H1 (cell line): ENCODE data around the gene C11orf42. TPM values are rescaled to one million over a fixed set of nuclear protein-coding genes. Genes with fewer than 3 reads are reported as not detected.

Experiments used
- CTCF ChIA-PET: fragments of 300-600 bp; sonication (Branson Sonifier 250); formaldehyde crosslinking; loops from one replicate; lab custom pipeline; 2021; ENCODE audit not compliant: partially characterized antibody; lab: Charles Lee
- POLR2A ChIA-PET: fragments of 300-600 bp; sonication (Branson Sonifier 250); formaldehyde crosslinking; loops from one replicate; lab custom pipeline; 2021; ENCODE audit warnings: inconsistent platforms; ENCODE audit not compliant: partially characterized antibody; lab: Charles Lee
- DNase-seq, 2 experiments: peaks; one replicate each; pipeline versions ENCODE4 v3.0.0 to v3.0.0-alpha.2; 2010 to 2022; ENCODE audit warnings: low spot score in 2 of 2, low read depth in 1 of 2, mixed read lengths in 1 of 2
- FAIRE-seq: peaks from 2 replicates; lab custom pipeline; 2011; peaks lifted over from hg19 to GRCh38; lab: Jason Lieb, UNC
- H2AFZ ChIP-seq: 2 replicates; pipeline ENCODE4 v1.8.1; 2012; ENCODE audit warnings: low read length, inconsistent platforms
- H2AK5ac ChIP-seq: 2 replicates; pipeline ENCODE4 v1.6.1; 2013; ENCODE audit warnings: low read depth, low read length
- H2BK120ac ChIP-seq: replicated peaks from 2 replicates; pipeline ENCODE3; 2013; ENCODE audit warnings: low read depth, low read length, inconsistent platforms
- H2BK12ac ChIP-seq: 2 replicates; pipeline ENCODE4 v1.6.1; 2013; ENCODE audit warnings: low read depth, low read length
- H2BK15ac ChIP-seq: 2 replicates; pipeline ENCODE4 v1.6.1; 2013; ENCODE audit warnings: low read length
- H2BK20ac ChIP-seq: 2 replicates; pipeline ENCODE4 v1.6.1; 2013; ENCODE audit warnings: low read length
- H2BK5ac ChIP-seq: 2 replicates; pipeline ENCODE4 v1.6.1; 2013; ENCODE audit warnings: low read depth, low read length
- H3K14ac ChIP-seq: 2 replicates; pipeline ENCODE4 v1.6.1; 2013; ENCODE audit warnings: inconsistent platforms; ENCODE audit not compliant: insufficient read length
- H3K18ac ChIP-seq: 2 replicates; pipeline ENCODE4 v1.6.1; 2013; ENCODE audit warnings: low read length; ENCODE audit errors: extremely low read depth
- H3K23ac ChIP-seq: 2 replicates; pipeline ENCODE4 v1.6.1; 2013; ENCODE audit warnings: inconsistent platforms; ENCODE audit not compliant: insufficient read length
- H3K23me2 ChIP-seq: 2 replicates; pipeline ENCODE4 v1.6.1; 2013; ENCODE audit warnings: low read depth, low read length
- H3K27ac ChIP-seq: 2 replicates; pipeline ENCODE4 v1.6.1; 2011; ENCODE audit warnings: low read depth, low read length, inconsistent platforms
- H3K27me3 ChIP-seq, 4 experiments: replicated peaks in 1 of 4; 1 replicate in 1 of 4; 2 replicates in 3 of 4; pipeline versions ENCODE4 v1.6.1 to v1.8.1; 2011 to 2013; ENCODE audit warnings: low read length in 3 of 4, mild to moderate bottlenecking in 3 of 4, inconsistent platforms in 2 of 4, mixed read lengths in 2 of 4, moderate library complexity in 1 of 4; ENCODE audit not compliant: control insufficient read depth in 3 of 4, insufficient read depth in 3 of 4; ENCODE audit errors: extremely low read depth in 1 of 4
- H3K36me3 ChIP-seq, 4 experiments: 2 replicates each; pipeline versions ENCODE4 v1.6.1 to v1.8.1; 2011 to 2013; ENCODE audit warnings: mild to moderate bottlenecking in 4 of 4, low read length in 3 of 4, moderate library complexity in 2 of 4, control low read depth in 1 of 4, inconsistent platforms in 1 of 4; ENCODE audit not compliant: insufficient read depth in 4 of 4, control insufficient read depth in 2 of 4
- H3K4ac ChIP-seq: replicated peaks from 2 replicates; pipeline ENCODE3; 2013; ENCODE audit warnings: low read length, low read depth, mixed read lengths, inconsistent platforms; ENCODE audit not compliant: insufficient read length
- H3K4me1 ChIP-seq, 4 experiments: replicated peaks in 1 of 4; 1 replicate in 1 of 4; 2 replicates in 3 of 4; pipeline versions ENCODE4 v1.6.1 to v1.8.1; 2011 to 2013; ENCODE audit warnings: low read length in 3 of 4, inconsistent platforms in 2 of 4, mixed read lengths in 1 of 4; ENCODE audit not compliant: insufficient read depth in 4 of 4, control insufficient read depth in 3 of 4
- H3K4me2 ChIP-seq, 2 experiments: 2 replicates each; pipeline versions ENCODE4 v1.6.1 to v1.8.1; 2011 to 2013; ENCODE audit warnings: low read depth in 2 of 2, low read length in 2 of 2, control low read depth in 1 of 2, inconsistent platforms in 1 of 2, mild to moderate bottlenecking in 1 of 2; ENCODE audit not compliant: insufficient read depth in 1 of 2
- H3K4me3 ChIP-seq, 4 experiments: fragments of 200-600, 300-600 bp in 1 of 4; sonication (generic), shearing (Covaris generic), sonication (Bioruptor Twin) in 1 of 4; 2 replicates each; pipeline versions ENCODE4 v1.5.1 to v1.8.1; 2011 to 2016; ENCODE audit warnings: low read length in 4 of 4, low read depth in 3 of 4, control low read depth in 2 of 4, inconsistent platforms in 2 of 4, mild to moderate bottlenecking in 2 of 4, mixed read lengths in 1 of 4, moderate library complexity in 1 of 4; ENCODE audit not compliant: insufficient read depth in 2 of 4; ENCODE audit errors: extremely low read depth in 1 of 4
- H3K56ac ChIP-seq: replicated peaks from 2 replicates; pipeline ENCODE3; 2013; ENCODE audit warnings: low read depth, mild to moderate bottlenecking, mixed read lengths, low read length, inconsistent platforms; ENCODE audit not compliant: insufficient read length
- H3K79me1 ChIP-seq: 2 replicates; pipeline ENCODE4 v1.6.1; 2013; ENCODE audit warnings: low read depth, low read length, control low read depth
- H3K79me2 ChIP-seq, 2 experiments: 2 replicates each; pipeline versions ENCODE4 v1.6.1 to v1.8.1; 2012 to 2013; ENCODE audit warnings: low read length in 2 of 2, mild to moderate bottlenecking in 2 of 2, inconsistent platforms in 1 of 2; ENCODE audit not compliant: insufficient read depth in 2 of 2, control insufficient read depth in 1 of 2
- H3K9ac ChIP-seq, 4 experiments: replicated peaks in 1 of 4; 1 replicate in 1 of 4; 2 replicates in 3 of 4; pipeline versions ENCODE4 v1.6.1 to v1.8.1; 2011 to 2013; ENCODE audit warnings: low read depth in 3 of 4, low read length in 3 of 4, control low read depth in 2 of 4, mild to moderate bottlenecking in 2 of 4, moderate library complexity in 2 of 4, inconsistent platforms in 1 of 4; ENCODE audit errors: extremely low read depth in 1 of 4
- H3K9me3 ChIP-seq, 2 experiments: 2 replicates each; pipeline versions ENCODE4 v1.6.1 to v1.8.1; 2012 to 2013; ENCODE audit warnings: mild to moderate bottlenecking in 2 of 2, moderate library complexity in 2 of 2, control low read depth in 1 of 2, inconsistent platforms in 1 of 2, low read depth in 1 of 2, low read length in 1 of 2, mixed read lengths in 1 of 2; ENCODE audit not compliant: insufficient read depth in 2 of 2
- H4K20me1 ChIP-seq, 2 experiments: replicated peaks in 1 of 2; 2 replicates each; pipeline versions ENCODE3 to v1.8.1; 2011 to 2013; ENCODE audit warnings: inconsistent platforms in 2 of 2, low read length in 2 of 2, mild to moderate bottlenecking in 1 of 2; ENCODE audit not compliant: insufficient read depth in 2 of 2, control insufficient read depth in 1 of 2
- H4K5ac ChIP-seq: 2 replicates; pipeline ENCODE4 v1.6.1; 2013; ENCODE audit warnings: low read length, low read depth, mixed read lengths, inconsistent platforms; ENCODE audit not compliant: insufficient read length
- H4K8ac ChIP-seq: 2 replicates; pipeline ENCODE4 v1.8.0; 2013; ENCODE audit warnings: mild to moderate bottlenecking, moderate library complexity, low read length, inconsistent platforms; ENCODE audit not compliant: insufficient read depth; ENCODE audit errors: extremely low read depth
- H4K91ac ChIP-seq: replicated peaks from 2 replicates; pipeline ENCODE3; 2013; ENCODE audit warnings: low read length, mixed read lengths, inconsistent platforms; ENCODE audit not compliant: insufficient read length
- BACH1 ChIP-seq: IDR thresholded peaks from 2 replicates; pipeline ENCODE4 v1.6.1; 2012; ENCODE audit warnings: low read length, improper control_type of control experiment
- WGBS, 2 experiments: shearing (Covaris generic) in 1 of 2; methylation state at CpG; one replicate each; pipeline versions ENCODE4 v1.1.6 to v1.1.7; 2013 to 2015; ENCODE audit warnings: low lambda C conversion rate in 2 of 2, mixed read lengths in 2 of 2, inconsistent platforms in 1 of 2, low coverage in 1 of 2, missing lambda C conversion rate in 1 of 2; ENCODE audit not compliant: insufficient replicate concordance in 2 of 2, insufficient coverage in 1 of 2, insufficient read length in 1 of 2; ENCODE audit errors: extremely low coverage in 1 of 2, missing lambda C conversion rate in 1 of 2; 5-methylcytosine and 5-hydroxymethylcytosine counted together
- polyA plus RNA-seq, 7 experiments: library from polyadenylated mRNA; depleted of rRNA in 3 of 7; stranded (reverse) in 5 of 7; unstranded in 2 of 7; fragments of >200 nt in 5 of 7; fragments of 200-250 nt in 2 of 7; gene quantifications; 1 replicate in 5 of 7; 2 replicates in 1 of 7; 4 replicates in 1 of 7; pipeline versions ENCODE4 v1.2.1 to v1.2.3, GENCODE V29; 2011 to 2013; ENCODE audit warnings: missing spikeins in 2 of 7, mixed read lengths in 2 of 7
- total RNA-seq: library from RNA; stranded (reverse); fragmentation: NEBNext Ultra II Directional; extraction: Animal tissue kit (Norgen Biotek cat#: 25700); gene quantifications from 2 replicates; pipeline ENCODE4 v1.2.1, GENCODE V29; 2021

The C11orf42 gene
- total and polyA plus RNA-seq, 2 of the 8 experiments (the other 6 are each of a cell fraction or from before 2014, with no cell fraction given), result not detected

- WGBS, 2 experiments, result 91% methylated on average over 2 of the region's 2 CpGs; no CpG with 5 or more reads in 1 of the 2 experiments
- CTCF ChIA-PET, result interaction anchor here (1.8 to 2.7 kb wide), 3 partner anchors 10 to 90 kb away, joined by 6 to 9 read pairs (median 6); no protein-coding TSS in a partner anchor
- H3K27me3 ChIP-seq, result no peaks in the 10 kb centered on the region
These were observed 20.5 kb downstream of the C11orf42 start for GRCh38 chr11:6225896-6226295.

More at GRCh38 chr11:6225896-6226295, 20.5 kb downstream of the C11orf42 start:
- no peak for DNase-seq
- H2AFZ ChIP-seq, result no peak overlapping the region
- H4K91ac ChIP-seq, result no peak overlapping the region
- H4K8ac ChIP-seq, result no peak overlapping the region
- H2BK5ac ChIP-seq, result no peak overlapping the region
- no peak overlapping the region for H2AK5ac ChIP-seq
- no peak overlapping the region for H2BK15ac ChIP-seq
- no peak overlapping the region for H3K18ac ChIP-seq
- H3K4me1 ChIP-seq, result no peaks in the 10 kb centered on the region
- no peak overlapping the region for H3K27ac ChIP-seq
- H4K20me1 ChIP-seq, result peaks cover 0 to 9% of the 10 kb centered on the region in 2 experiments
- no peak for TF ChIP-seq BACH1
- TF ChIP-seq, all 59 proteins: peak for 0
- Histone ChIP-seq H3K79me2 (peaks cover 0 to 46% of the 10 kb centered on the region in 2 experiments; a peak in 2 of 4 replicates), H3K23me2 (no peaks in the 10 kb centered on the region), H3K9ac (no peak overlapping the region), H3K79me1 (peaks cover 3% of the 10 kb centered on the region; the same call in 1 of the 2 replicates), H3K23ac (no peak overlapping the region), H3K9me3 (no peaks in the 10 kb centered on the region), H3K4ac (no peak overlapping the region), H2BK12ac (no peak overlapping the region), H2BK120ac (no peak overlapping the region), H4K5ac (no peak overlapping the region), H3K14ac (no peak overlapping the region), H2BK20ac (no peak overlapping the region), H3K36me3 (peaks cover 2 to 14% (median 9%) of the 10 kb centered on the region in 4 experiments; a peak in 6 of 8 replicates), H3K4me3 (no peak overlapping the region), H3K56ac (no peak overlapping the region), H3K4me2 (no peak overlapping the region)
- no peak for FAIRE-seq
- POLR2A ChIA-PET, result interaction anchor here (1.0 kb wide), 1 partner anchor 9 kb away, joined by 3 read pairs; the partner anchor contains the start of gene FHIP1B
